Nephron progenitor cell (in vitro differentiated cells): ENCODE measurements around the gene COL13A1.

Experiments used
- DNase-seq: peaks from one replicate; pipeline ENCODE4 v3.0.0; 2021
- H3K27ac Mint-ChIP-seq: 2 replicates; pipeline ENCODE4 v1.8.0; 2021; ENCODE audit warnings: mild to moderate bottlenecking, moderate library complexity, mixed read lengths
- H3K27me3 Mint-ChIP-seq: 2 replicates; pipeline ENCODE4 v1.8.0; 2021; ENCODE audit warnings: mild to moderate bottlenecking, low read depth, mixed read lengths; ENCODE audit not compliant: poor library complexity
- H3K36me3 Mint-ChIP-seq: 2 replicates; pipeline ENCODE4 v1.8.0; 2021; ENCODE audit warnings: low read depth, mixed read lengths
- H3K4me1 Mint-ChIP-seq: 2 replicates; pipeline ENCODE4 v1.8.0; 2021; ENCODE audit warnings: mixed read lengths
- H3K4me3 Mint-ChIP-seq: 2 replicates; pipeline ENCODE4 v1.8.0; 2021; ENCODE audit warnings: mild to moderate bottlenecking, moderate library complexity, mixed read lengths
- H3K9me3 Mint-ChIP-seq: 2 replicates; pipeline ENCODE4 v1.8.0; 2021; ENCODE audit warnings: mild to moderate bottlenecking, moderate library complexity, mixed read lengths
- CTCF ChIP-seq: fragments of 200-600 bp; sonication (generic); IDR thresholded peaks from 2 replicates; pipeline ENCODE4 v1.5.0; 2021; ENCODE audit warnings: antibody characterized with exemption

Gene COL13A1

GRCh38 chr10:69758310-69758728, 43.4 kb upstream of the COL13A1 start:
- no peaks in the 10 kb centered on the region for H3K36me3 Mint-ChIP-seq
- no peak overlapping the region for H3K27ac Mint-ChIP-seq
- no peak overlapping the region for H3K4me3 Mint-ChIP-seq
- DNase-seq, result no peak
- H3K9me3 Mint-ChIP-seq, result peaks cover 5% of the 10 kb centered on the region
- peaks cover 20% of the 10 kb centered on the region for H3K27me3 Mint-ChIP-seq
- H3K4me1 Mint-ChIP-seq, result peaks cover 32% of the 10 kb centered on the region
- TF ChIP-seq CTCF, result no peak

GRCh38 chr10:69759641-69760040, 42.1 kb upstream of the COL13A1 start:
- H3K27me3 Mint-ChIP-seq, result peaks cover 20% of the 10 kb centered on the region
- peaks cover 32% of the 10 kb centered on the region for H3K4me1 Mint-ChIP-seq
- no peak overlapping the region for H3K4me3 Mint-ChIP-seq
- no peak for TF ChIP-seq CTCF
- no peak for DNase-seq
- H3K36me3 Mint-ChIP-seq, result no peaks in the 10 kb centered on the region
- H3K27ac Mint-ChIP-seq, result no peak overlapping the region
- peaks cover 3% of the 10 kb centered on the region for H3K9me3 Mint-ChIP-seq

DNA sequence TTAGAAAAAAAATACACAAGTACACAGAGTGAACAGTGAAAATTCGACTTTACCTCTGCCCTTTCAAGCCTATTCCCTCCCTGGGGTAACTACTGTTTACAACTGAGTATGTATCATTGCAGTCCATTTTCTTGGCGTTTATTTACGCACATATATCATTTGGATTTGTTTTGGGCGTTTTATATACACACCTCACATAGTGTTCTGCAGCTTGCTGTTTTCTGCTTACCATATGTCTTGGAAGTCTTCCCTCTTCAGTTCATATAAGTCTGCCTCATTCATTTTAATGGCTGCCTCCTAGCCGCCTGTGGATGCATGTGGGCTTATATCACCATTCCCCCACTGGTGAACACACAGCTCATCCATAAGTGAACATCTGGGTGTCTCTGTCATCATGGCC, 41.6 kb upstream of the COL13A1 start:
- Mint-ChIP-seq H3K27me3 (peaks cover 17% of the 10 kb centered on the region), H3K36me3 (no peaks in the 10 kb centered on the region), H3K4me1 (peaks cover 32% of the 10 kb centered on the region), H3K27ac (no peak overlapping the region), H3K4me3 (no peak overlapping the region), H3K9me3 (no peaks in the 10 kb centered on the region)
- DNase-seq, result no peak
- TF ChIP-seq CTCF, result no peak

GRCh38 chr10:69761320-69761719, 40.4 kb upstream of the COL13A1 start:
- H3K27me3 Mint-ChIP-seq, result peaks cover 16% of the 10 kb centered on the region

DNA sequence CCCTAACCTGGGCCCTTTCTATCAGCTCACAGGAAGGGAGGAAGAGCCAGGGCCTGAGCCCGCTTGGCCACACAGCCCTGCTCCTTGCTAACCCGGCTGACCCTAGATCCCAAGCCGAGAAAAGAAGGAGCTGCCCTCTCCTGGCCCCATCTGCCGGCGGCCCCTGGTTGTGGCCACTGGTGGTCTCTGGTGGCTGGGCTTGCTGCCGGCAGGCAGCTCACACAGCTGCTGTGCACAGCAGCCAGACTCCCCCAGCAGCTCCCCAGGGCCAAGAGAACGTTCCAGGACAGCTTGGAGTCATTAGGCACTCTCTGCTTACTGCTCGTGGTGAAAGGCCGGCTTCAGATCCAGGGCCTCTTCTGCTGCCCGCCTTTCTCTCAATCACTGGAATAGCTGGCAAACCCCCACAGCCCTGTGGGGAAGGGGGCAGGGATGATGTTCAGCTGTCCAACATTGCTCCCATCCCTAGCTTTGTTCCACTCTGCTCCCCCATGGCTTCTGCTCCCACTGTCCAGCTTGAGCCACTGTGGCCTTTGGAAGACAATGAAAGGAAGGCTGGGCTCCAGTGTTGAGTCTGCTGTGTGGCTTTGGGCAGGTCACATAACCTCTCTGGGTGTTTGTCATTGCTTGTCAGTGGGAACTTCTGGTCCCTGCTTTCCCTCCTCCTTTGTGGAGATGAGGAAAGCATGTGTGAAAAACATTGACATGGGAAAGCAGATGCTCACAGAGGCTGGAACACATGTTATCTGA, 35.4 kb upstream of the COL13A1 start:
- peaks cover 36% of the 10 kb centered on the region for H3K4me1 Mint-ChIP-seq

More at GRCh38 chr10:69761320-69761719, 40.4 kb upstream of the COL13A1 start:
- H3K27ac Mint-ChIP-seq, result no peak overlapping the region
- no peak for DNase-seq
- no peak for TF ChIP-seq CTCF
- H3K4me3 Mint-ChIP-seq, result no peak overlapping the region
- no peaks in the 10 kb centered on the region for H3K36me3 Mint-ChIP-seq
- H3K4me1 Mint-ChIP-seq, result peaks cover 36% of the 10 kb centered on the region
- H3K9me3 Mint-ChIP-seq, result no peaks in the 10 kb centered on the region

More for the DNA sequence above, 35.4 kb upstream of the COL13A1 start:
- Mint-ChIP-seq H3K27ac (no peak overlapping the region), H3K36me3 (no peaks in the 10 kb centered on the region), H3K4me3 (no peak overlapping the region), H3K27me3 (peaks cover 9% of the 10 kb centered on the region), H3K9me3 (no peaks in the 10 kb centered on the region)
- DNase-seq, result no peak
- no peak for TF ChIP-seq CTCF
